HG03060 (cell line): Measurements from ENCODE around the gene FMN1.

ENCODE experiments used
- ATAC-seq: cut with Tn5 transposase; IDR thresholded peaks from one replicate; pipeline ENCODE4 v1.9.1; 2021; ENCODE audit warnings: low read depth, moderate number of reproducible peaks; ENCODE audit not compliant: unreplicated experiment

FMN1 gene

GRCh38 chr15:33155691-33156420 is 38.7 kb downstream of the FMN1 start:
- no peak for ATAC-seq

- no peak for ATAC-seq
Observed at GRCh38 chr15:33154351-33155166, 40.0 kb downstream of the FMN1 start.

GRCh38 chr15:33153548-33153947 is 41.0 kb downstream of the FMN1 start:
- ATAC-seq, result no peak

GRCh38 chr15:33152502-33153109 is 41.9 kb downstream of the FMN1 start:
- ATAC-seq, result no peak

- ATAC-seq, result no peak
Observed at GRCh38 chr15:33150971-33151370, 43.5 kb downstream of the FMN1 start.

- ATAC-seq, result no peak
Observed at GRCh38 chr15:33150431-33150941, 44.0 kb downstream of the FMN1 start.

- no peak for ATAC-seq
Observed at GRCh38 chr15:33149919-33150318, 44.6 kb downstream of the FMN1 start.

GRCh38 chr15:33148129-33148751 is 46.3 kb downstream of the FMN1 start:
- no peak for ATAC-seq

GRCh38 chr15:33146051-33146450 is 48.5 kb downstream of the FMN1 start:
- ATAC-seq, result no peak

GRCh38 chr15:33145447-33145846 is 49.1 kb downstream of the FMN1 start:
- no peak for ATAC-seq

GRCh38 chr15:33142708-33143107 is 51.8 kb downstream of the FMN1 start:
- ATAC-seq, result no peak

GRCh38 chr15:33138000-33138399 is 56.5 kb downstream of the FMN1 start:
- no peak for ATAC-seq

GRCh38 chr15:33137101-33137500 is 57.4 kb downstream of the FMN1 start:
- no peak for ATAC-seq

- ATAC-seq, result no peak
Observed at GRCh38 chr15:33136353-33136752, 58.2 kb downstream of the FMN1 start.

- no peak for ATAC-seq
Observed at GRCh38 chr15:33135355-33135781, 59.1 kb downstream of the FMN1 start.

GRCh38 chr15:33132722-33133345 is 61.7 kb downstream of the FMN1 start:
- no peak for ATAC-seq

GRCh38 chr15:33132233-33132580 is 62.3 kb downstream of the FMN1 start:
- no peak for ATAC-seq

GRCh38 chr15:33131552-33132232 is 62.8 kb downstream of the FMN1 start:
- no peak for ATAC-seq

GRCh38 chr15:33126559-33127290 is 67.8 kb downstream of the FMN1 start:
- no peak for ATAC-seq
